GM21717 (cell line): ENCODE results near the gene AFAP1L2.

Experiments used
- ATAC-seq: cut with Tn5 transposase; IDR thresholded peaks from one replicate; pipeline ENCODE4 v1.9.1; 2021; ENCODE audit warnings: mild to moderate bottlenecking, moderate library complexity; ENCODE audit not compliant: unreplicated experiment

The AFAP1L2 gene

DNA sequence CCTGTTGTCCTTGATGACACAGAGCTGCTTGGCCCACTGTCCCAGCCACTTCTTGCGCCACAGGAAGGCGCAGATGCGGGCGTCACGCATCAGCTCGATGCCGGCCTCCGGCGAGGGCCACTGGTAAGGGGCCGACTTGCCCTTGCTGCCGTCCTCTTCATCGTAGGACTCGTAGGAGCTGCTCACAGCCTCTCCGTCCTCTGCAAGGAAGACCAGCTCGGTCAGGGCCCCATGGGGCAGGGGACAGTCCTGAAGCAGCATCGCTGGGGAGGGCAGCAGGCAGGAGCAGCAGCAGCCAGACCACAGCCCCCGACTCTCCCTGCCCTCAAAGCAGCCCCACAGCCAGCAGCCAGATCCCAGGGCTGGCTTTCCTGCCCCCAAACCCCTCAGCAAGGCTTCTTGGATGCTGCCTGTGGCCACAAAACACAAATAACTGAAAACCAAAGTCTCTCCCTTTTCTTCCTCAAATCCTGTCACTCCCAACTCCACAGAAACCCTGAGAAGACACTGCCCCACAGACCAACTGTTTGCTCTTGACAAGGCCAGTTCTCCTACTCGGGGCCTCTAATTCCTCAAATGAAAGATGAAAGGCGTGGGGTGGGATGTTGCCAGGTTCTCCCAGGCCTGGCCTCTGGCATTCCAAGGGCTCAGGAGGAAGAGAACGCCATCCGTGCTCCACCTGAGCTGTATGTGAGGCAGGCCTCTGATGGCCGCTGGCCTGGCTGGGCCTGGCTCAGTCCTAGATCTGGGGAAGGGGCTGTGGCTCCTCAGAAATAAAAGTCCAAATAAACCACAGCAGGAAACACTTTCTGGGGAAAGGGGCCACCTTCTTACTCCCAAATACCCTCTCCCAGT lies 88.5 kb downstream of the AFAP1L2 start:
- ATAC-seq: no peak

DNA sequence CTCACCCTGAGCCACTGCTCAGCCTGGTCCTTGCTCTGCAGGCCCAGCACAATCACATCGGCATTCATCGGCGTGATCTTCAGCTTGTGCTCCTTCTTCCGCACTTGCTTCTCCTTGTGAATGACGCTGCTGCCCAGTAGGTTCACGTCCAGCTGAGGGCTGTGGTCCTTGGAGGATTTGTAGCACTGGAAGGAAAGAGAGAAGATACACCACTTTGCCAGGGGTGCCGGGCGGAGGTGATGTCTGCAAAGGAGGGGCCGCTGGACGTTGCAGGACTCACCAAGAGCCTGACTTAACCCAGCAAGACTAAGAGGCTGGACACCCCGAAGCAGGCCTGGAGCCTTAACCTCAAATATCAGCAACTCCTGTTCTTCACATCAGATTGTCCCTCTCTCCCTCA lies 90.4 kb downstream of the AFAP1L2 start:
- no peak for ATAC-seq

DNA sequence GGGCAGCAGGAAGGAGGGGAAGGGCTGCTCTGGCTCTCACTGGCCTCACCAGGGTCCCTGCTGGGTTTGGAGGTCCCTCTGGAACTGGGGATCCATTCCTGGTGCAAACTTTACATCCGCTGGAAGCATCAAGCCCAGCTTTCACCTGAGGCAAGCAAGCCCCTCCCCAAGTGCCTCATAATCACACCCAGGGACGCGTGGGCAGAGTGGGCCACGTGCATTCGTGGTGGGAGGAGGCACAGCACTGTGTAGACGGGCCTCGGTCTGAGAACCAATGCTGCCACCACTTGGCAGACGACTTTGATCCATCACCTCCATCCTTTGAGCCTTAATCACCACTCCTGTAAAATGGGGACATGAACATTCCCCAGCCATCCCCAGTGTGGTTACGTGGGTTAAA lies 91.2 kb downstream of the AFAP1L2 start:
- ATAC-seq: no peak

DNA sequence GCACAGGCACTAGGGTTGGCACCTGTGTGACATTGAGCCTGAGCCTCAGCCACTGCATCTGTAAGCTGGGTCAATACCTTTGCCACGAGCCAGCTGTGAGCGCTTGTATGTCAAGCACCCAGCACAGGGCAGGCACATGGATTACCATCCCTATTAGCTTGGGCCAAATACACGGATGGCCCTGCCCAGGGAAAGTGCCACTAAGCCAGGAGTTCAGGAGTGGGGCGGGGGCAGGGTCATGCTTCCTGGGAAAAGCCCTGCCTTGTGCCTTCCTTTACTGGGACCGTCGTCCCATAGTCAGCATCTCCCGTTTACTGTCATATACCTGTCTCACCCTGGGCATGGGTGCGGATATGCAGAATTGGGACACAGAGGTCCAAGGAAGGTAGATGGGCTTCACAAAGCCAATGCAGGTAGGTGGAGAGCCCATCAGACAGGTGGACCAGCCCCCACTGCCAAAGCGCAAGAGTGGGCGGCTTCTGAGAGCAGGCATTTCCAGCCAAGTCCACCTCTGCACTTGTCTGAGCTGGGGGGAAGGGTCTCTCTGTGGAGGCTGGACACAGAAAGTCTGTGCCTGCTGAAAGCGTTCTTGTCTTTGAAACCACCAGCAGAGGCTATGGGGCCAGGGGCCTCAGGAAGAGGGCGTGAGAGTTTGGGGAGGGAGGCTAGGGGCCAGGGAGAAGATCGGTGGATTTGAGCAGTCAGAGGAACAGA lies 92.6 kb downstream of the AFAP1L2 start:
- ATAC-seq: no peak

DNA sequence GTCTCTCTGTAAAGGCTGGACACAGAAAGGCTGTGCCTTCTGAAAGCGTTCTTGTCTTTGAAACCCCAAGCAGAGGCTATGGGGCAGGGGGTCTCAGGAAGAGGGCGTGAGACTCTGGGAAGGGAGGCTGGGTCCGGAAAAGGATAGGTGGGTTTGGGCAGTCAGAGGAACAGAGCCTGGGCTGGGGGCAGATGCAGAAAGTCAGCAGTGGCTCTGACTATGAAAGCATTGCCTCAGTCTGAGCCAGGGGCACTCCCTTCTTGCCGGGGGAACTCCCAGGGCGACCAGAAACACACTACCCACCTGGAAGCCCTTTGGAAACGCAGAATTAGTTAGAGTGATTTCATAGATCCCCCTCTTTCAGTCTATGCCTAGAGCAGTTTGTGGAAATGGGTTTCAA lies 93.3 kb downstream of the AFAP1L2 start:
- ATAC-seq: no peak

DNA sequence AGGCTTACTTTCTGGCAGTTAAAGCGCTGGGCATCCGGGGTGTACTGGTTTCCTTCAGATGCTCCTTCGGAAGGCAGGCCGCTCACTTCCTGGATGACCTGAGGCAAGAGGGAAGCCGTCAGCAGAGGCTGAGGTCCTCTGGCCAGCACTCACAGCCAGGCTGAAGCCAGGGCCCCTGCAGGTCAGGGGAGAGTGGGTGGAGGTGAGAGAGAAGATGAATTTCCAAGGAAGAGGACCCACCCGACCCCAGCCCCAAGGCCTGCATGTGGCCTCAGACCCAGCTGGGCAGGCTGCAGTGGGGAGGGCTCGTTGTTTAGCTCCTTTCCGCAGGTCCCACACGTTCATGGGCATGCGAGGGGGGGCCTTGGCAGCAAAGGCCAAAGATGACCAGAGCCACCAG lies 94.0 kb downstream of the AFAP1L2 start:
- ATAC-seq: no peak

DNA sequence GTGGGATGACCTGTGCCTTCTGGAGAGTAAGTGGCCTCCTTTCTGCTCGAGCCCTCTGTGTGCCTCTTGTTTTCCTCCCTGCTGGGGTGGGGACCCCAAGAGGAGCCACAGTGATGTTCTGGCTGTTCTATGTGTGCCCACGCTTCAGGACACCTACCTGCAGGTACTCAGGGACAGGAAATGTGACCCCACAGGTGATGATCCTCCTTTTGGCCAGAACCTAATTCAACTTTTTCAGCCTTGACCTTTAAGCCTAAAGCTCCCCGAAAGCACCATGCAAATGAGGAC lies 95.0 kb downstream of the AFAP1L2 start:
- ATAC-seq: no peak

DNA sequence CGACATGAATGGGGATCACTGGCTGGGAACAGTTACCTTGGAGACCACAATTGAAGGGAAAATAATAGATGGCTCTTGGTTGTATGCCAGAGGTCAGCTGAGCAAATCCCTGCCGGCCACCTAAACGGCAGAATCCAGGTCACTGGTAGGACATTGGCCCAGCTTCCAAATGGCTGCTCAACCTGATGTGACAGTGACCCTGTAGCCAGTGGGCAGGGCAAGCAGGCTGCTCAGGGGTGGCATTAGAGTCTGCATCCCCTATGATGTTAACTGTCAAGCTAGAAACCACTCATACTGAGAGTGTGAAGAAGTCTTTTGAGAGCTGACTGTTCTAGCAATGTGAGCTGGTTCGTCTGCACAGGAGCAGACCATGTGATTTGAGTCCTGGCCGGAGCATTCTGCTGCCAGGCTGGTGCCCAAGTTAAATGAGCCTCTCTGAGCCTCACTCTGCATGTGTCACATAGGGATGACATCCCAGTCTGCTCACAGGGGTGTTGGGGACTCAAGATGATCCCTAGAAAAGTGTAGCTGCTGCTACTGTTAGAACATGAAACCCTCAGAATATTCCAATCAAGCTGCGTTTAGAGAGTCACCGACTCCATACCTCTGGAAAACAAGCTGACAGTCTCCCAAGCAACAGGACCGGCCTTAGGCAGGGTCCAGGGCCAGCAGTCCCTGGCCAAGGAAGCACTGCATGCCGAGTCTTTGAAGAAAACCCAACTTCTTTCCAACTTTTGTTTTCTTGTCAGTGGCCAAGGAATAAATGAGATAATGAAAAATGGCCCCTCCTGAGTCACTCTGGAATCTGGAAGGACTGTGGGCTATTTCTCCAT lies 95.6 kb downstream of the AFAP1L2 start:
- ATAC-seq: no peak

DNA sequence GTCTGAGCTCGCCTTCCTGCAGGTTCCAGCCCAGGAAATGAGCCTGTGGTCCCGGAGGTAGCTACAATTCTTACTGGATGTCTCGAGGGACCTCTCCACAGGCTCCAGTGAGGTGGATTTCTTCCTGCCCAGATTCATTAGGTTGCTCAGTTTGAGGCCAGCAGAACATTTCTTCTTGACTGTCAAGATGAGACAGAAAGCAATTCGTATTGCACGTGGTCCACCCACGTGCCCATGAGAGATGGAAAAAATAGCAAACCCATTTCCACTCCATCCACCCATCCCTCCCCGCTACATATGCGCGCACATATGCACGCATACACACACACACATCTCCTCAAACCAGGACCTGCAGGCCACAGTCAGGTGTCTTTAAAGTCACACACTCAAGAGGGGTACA lies 96.6 kb downstream of the AFAP1L2 start:
- ATAC-seq: no peak

DNA sequence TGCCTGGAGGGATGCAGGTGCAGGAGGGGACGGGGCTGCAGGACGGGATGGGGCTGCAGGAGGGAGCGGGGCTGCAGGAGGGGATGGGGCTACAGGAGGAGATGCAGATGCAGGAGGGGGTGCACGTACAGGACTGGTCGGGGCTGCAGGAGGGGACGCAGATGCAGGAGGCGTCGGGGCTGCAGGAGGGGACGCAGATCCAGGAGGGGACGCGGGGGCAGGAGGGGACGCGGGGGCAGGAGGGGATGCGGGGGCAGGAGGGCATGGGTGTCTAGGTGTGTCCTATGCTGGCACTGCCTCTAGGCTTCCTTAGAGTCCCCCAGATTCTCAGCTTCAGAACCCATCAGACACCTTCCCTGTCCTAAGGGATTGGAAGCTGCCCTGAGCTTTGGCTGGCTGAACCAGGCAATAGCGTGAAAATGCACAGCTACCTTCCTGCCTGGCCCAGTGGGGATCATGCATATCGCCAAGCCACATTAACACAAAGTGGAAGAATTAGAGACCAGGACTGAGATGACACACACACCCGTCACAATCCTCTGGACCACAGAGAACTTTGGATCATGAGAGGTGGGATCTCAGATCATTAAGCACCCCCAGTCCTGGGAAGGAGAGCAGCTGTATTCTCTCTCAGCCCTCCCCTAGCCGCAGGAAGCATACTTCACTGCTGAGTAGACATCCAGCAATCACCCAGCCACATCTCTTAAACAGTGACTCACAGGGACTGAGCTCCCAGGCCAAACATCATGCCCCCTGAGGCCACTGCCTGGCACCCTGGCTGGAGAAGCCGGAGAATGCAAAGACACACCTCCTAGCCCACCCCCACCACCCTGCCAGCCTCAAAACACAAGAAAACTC lies 98.0 kb downstream of the AFAP1L2 start:
- ATAC-seq: no peak

DNA sequence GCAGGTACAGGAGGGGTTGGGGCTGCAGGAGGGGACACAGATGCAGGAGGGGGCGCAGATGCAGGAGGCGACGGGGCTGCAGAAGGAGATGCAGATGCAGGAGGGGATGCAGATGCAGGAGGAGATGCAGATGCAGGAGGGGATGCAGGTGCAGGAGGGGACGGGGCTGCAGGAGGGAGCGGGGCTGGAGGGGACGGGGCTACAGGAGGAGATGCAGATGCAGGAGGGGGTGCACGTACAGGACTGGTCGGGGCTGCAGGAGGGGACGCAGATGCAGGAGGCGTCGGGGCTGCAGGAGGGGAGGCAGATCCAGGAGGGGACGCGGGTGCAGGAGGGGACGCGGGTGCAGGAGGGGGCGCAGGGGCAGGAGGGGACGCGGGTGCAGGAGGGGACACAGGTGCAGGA lies 98.8 kb downstream of the AFAP1L2 start:
- no peak for ATAC-seq

DNA sequence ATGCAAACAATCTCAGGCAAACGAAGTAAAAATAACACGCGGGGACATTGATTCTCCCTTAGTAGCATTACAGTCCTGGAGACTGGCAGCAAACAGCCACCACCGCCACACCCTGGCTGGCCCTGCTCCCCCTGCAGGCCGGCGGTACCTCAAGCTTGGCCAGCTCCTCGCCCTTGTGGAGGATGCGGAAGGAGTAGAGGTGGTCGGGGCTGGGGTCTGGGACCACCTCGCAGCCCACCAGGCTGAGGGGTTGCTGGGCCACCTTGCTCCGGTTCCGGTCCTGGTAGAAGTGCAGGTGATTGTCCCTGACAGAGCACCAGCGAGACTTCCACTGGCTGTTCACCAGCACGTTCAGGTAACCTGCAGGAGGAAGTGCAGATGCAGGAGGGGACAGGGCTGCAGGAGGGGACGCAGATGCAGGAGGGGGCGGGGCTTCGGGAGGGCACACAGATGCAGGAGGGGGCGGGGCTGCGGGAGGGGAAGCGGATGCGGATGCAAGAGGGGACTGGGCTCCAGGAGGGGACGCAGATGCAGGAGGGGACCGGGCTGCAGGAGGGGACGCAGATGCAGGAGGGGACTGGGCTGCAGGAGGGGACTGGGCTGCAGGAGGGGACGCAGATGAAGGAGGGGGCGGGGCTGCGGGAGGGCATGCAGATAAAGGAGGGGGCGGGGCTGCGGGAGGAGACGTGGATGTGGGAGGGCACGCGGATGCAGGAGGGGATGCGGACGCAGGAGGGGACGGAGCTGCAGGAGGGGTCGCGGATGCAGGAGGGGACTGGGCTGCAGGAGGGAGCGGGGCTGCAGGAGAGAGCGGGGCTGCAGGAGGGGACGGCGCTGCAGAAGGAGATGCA lies 99.5 kb downstream of the AFAP1L2 start:
- ATAC-seq: peak; percentile 61

DNA sequence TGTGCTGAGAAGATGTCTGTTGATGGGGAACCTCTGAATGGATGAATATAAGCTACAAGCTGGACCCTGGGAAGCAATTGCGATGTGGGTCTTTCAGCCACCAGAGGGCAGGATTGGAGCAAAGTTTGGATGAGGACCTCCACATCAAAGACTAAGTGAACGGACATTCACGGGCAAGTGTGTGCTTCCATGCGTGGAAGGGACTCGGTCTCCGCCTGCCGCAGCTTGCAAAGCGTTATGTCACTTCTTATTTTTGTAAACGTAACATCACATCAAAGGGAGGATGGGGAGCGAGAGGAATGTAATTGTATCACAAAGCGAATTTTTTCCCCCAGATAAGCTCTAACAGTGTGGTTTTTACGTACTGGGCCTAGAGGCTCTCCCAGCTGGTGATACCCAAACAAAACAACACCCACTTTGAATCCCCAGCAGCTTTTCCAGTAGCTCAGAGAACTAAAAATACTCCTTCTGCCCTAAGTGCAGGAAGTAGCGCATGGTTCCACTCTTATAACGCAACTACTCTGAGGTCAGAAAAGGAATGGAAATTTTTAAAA lies 100.2 kb downstream of the AFAP1L2 start:
- ATAC-seq: peak; percentile 87

DNA sequence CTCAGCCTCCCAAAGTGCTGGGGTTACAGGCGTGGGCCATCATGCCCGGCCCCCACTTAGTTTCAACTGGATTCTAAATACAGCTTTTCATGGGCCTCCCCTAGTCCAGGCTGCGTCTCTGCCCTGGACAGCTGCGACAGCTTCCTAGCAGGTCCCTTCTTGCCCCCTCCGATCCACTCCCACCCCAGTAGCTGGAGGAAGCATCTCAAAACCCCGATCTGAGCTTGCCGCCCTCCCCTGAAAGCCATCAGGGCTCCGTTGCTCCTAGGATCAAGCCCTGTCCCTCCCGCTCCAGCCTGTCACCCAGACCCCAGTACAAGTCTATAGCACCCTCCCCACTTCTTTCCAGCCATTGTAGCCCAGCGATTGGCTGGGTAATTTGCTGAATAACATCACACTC lies 100.7 kb downstream of the AFAP1L2 start:
- no peak for ATAC-seq

DNA sequence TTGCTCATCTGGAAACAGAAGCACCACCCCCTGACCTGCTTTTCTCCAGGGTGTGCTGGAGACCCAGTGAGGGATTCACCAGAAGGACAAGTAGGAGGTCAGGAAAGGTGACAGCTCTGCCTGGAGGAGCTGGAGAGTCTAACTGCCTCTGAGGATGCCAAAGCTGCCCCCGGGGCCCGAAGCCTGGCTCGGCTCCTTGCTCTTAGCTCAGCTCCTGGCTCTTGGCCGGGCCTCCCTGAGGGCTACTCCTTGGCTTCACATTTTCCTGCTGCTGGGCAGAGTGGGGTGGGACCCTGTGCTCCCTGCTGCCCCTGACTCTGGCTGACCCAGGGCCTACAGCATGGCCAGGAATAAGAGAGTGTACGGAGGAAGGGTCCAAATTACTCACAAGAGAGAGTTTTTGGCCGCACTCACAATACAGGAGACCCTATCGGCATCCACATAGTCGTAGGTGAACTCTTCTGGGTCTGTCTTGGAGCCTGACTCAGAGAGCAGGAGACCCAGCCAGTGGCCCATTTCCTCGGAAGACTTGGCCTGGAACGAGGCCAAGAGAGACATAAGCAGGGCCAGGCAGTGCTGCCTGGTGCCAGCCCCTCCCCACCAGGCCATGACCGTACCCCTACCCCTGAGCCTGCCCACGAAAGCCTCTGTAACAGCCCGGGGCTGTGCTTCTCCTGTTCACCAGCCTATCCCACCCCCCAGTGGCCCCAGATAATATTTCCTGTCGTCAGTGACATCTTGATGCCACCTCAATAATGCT lies 102.2 kb downstream of the AFAP1L2 start:
- no peak for ATAC-seq

DNA sequence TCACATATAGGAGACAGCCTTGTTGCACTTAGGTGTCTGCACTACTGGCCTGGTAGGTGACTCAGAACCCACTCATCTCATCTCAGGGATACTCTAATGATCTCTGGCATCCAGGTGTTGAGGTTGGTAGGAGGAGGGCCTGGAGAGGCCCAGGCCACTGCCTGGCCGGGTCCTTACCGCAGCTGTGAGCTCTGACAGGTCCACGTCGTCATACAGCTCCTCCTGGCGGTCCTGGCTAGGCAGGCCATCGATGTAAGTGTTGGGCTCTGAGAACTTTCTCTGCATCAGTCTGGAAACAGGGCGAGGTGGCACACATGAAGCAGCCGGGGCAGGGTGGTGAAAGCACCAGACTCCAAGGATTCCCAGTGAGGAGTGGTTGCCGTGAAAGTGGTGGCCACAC lies 103.1 kb downstream of the AFAP1L2 start:
- ATAC-seq: no peak

DNA sequence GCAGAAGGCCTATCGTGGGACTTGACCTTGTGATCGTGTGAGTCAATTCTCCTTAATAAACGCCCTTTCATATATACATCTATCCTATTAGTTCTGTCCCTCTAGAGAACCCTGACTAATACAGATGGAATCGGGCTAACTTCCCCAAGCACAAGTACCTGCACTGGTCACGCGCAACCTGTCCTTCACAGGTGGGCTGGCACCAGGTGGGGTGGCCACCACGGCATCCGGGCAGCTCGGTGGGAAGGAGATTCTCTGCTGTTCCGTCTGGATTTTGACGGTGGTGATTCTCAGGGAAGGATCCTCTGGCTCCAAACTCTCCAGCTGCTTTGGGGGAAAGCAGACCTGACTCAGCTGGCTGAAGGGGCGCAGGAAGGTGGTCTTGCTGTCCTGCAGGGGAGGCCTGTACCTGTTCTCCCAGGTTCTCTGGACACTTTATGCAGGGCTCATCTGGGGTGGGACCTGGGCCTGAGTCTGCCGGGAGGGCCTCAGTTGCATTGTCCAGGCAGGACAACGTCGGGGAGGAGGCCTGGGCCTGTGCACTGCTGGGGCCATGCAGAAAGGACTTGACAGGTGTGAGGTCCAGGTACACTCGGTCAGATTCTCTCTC lies 104.2 kb downstream of the AFAP1L2 start:
- ATAC-seq: no peak

DNA sequence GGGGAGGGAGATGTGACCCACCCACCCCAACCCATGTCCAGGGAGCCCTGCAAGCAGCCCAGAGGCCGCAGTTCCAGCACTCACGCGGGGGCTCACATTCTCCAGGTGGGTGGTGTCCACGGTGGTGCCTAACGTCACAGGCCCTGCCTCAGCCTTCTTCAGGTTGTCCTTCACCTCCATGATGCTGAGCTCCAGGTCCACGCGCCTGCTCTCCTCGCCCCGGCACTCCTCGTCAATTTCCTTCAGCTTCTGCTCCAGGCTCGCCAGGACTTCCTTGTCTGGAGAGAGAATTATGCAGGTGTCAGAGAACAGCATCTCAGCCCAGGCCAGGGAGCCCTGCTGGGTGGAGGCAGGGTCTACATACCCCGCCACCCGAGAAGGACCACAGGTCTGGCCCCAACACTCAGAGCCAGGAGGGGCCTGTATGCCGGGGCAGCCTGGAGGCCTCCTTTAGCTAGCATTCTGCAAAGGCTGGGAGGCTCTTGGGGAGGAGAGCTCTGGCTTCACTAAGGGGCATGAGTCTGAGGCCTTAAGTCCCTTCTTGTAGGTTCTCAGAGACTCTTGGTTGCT lies 107.1 kb downstream of the AFAP1L2 start:
- ATAC-seq: no peak
